H1 (cell line): ENCODE measurements around the gene ADIRF. TPM values are rescaled to one million over a fixed set of nuclear protein-coding genes. Genes with fewer than 3 reads are reported as not detected.

ENCODE experiments used
- EZH2 ChIP-seq: fragments of 200-600 bp; sonication (generic); IDR thresholded peaks from 2 replicates; pipeline ENCODE4 v1.7.1; 2012; ENCODE audit warnings: low read depth, mild to moderate bottlenecking, moderate library complexity, low read length, inconsistent platforms; ENCODE audit not compliant: severe bottlenecking
- FOSL1 ChIP-seq: IDR thresholded peaks from 2 replicates; pipeline ENCODE4 v1.6.1; 2011; ENCODE audit warnings: mild to moderate bottlenecking, low read depth, low read length, moderate library complexity; ENCODE audit not compliant: insufficient read depth
- RBBP5 ChIP-seq: IDR thresholded peaks from 2 replicates; pipeline ENCODE4 v1.7.1; 2012; ENCODE audit warnings: low read depth, mild to moderate bottlenecking, inconsistent platforms, low read length, moderate library complexity, borderline replicate concordance
- polyA plus RNA-seq, 7 experiments: library from polyadenylated mRNA; depleted of rRNA in 3 of 7; stranded (reverse) in 5 of 7; unstranded in 2 of 7; fragments of >200 nt in 5 of 7; fragments of 200-250 nt in 2 of 7; gene quantifications; 1 replicate in 5 of 7; 2 replicates in 1 of 7; 4 replicates in 1 of 7; pipeline versions ENCODE4 v1.2.1 to v1.2.3, GENCODE V29; 2011 to 2013; ENCODE audit warnings: missing spikeins in 2 of 7, mixed read lengths in 2 of 7
- total RNA-seq: library from RNA; stranded (reverse); fragmentation: NEBNext Ultra II Directional; extraction: Animal tissue kit (Norgen Biotek cat#: 25700); gene quantifications from 2 replicates; pipeline ENCODE4 v1.2.1, GENCODE V29; 2021

Gene ADIRF
- total and polyA plus RNA-seq, 2 of the 8 experiments (the other 6 are each of a cell fraction or from before 2014, with no cell fraction given) = not detected

- TF ChIP-seq EZH2 (no peak), RBBP5 (no peak), FOSL1 (no peak)
These were observed 4.0 kb upstream of the ADIRF start (continued) for GRCh38 chr10:86964061-86964846.
